GM12878 (cell line): Measurements from ENCODE around the gene LMAN2.

Experiments
- CTCF ChIP-seq, 3 experiments: IDR thresholded peaks in 2 of 3; conservative IDR thresholded peaks in 1 of 3; 2 replicates each; pipeline ENCODE4 v1.5.1; 2011; ENCODE audit warnings: low read depth in 3 of 3, low read length in 3 of 3, mild to moderate bottlenecking in 3 of 3, control low read depth in 2 of 3, moderate library complexity in 2 of 3, inconsistent platforms in 1 of 3, mixed read lengths in 1 of 3; ENCODE audit not compliant: control insufficient read depth in 2 of 3, insufficient read depth in 1 of 3; ENCODE audit errors: extremely low read depth in 1 of 3
- ELK1 ChIP-seq: IDR thresholded peaks from 2 replicates; pipeline ENCODE4 v1.6.1; 2012; ENCODE audit warnings: low read depth, low read length, improper control_type of control experiment
- FOS ChIP-seq: IDR thresholded peaks from 3 replicates; pipeline ENCODE4 v1.6.1; 2011; ENCODE audit warnings: borderline replicate concordance; ENCODE audit not compliant: insufficient read length; ENCODE audit errors: extremely low read depth
- JUNB ChIP-seq: IDR thresholded peaks from 2 replicates; pipeline ENCODE4 v1.6.1; 2016; ENCODE audit warnings: antibody characterized with exemption, mild to moderate bottlenecking
- MXI1 ChIP-seq: fragments of 150-350 bp; IDR thresholded peaks from 2 replicates; pipeline ENCODE4 v1.6.1; 2011; ENCODE audit warnings: low read depth, mild to moderate bottlenecking, inconsistent platforms, low read length, improper control_type of control experiment

- TF ChIP-seq MXI1: no peak
- TF ChIP-seq FOS: no peak
- no peak for TF ChIP-seq JUNB
- no peak for TF ChIP-seq CTCF (IDR thresholded peaks at IDR 0.05 in 2 of 3, conservative IDR thresholded peaks at IDR 0.05 in 1 of 3; ENCODE audit: control insufficient read depth in 2 of 3, extremely low read depth in 1 of 3, insufficient read depth in 1 of 3, low read depth in 3 of 3, low read length in 3 of 3)
- no peak for TF ChIP-seq ELK1
Observed at GRCh38 chr5:177327539-177328522, 23.6 kb downstream of the LMAN2 start.
